ENCODE results near the gene ABI3.

- TF ChIP-seq CTCF (IDR thresholded peaks at IDR 0.05) = no peak
- no peak for TF ChIP-seq POLR2A (IDR thresholded peaks at IDR 0.05)
- TF ChIP-seq POLR2AphosphoS5 (IDR thresholded peaks at IDR 0.05) = no peak
These were observed 2.9 kb downstream of the ABI3 start for GRCh38 chr17:49213399-49213798.
